HG03460 (cell line): ENCODE results near the gene ZDHHC20.

ENCODE experiments used
- ATAC-seq: cut with Tn5 transposase; IDR thresholded peaks from one replicate; pipeline ENCODE4 v1.9.1; 2021; ENCODE audit not compliant: unreplicated experiment

The ZDHHC20 gene, protein sequence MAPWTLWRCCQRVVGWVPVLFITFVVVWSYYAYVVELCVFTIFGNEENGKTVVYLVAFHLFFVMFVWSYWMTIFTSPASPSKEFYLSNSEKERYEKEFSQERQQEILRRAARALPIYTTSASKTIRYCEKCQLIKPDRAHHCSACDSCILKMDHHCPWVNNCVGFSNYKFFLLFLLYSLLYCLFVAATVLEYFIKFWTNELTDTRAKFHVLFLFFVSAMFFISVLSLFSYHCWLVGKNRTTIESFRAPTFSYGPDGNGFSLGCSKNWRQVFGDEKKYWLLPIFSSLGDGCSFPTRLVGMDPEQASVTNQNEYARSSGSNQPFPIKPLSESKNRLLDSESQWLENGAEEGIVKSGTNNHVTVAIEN

DNA sequence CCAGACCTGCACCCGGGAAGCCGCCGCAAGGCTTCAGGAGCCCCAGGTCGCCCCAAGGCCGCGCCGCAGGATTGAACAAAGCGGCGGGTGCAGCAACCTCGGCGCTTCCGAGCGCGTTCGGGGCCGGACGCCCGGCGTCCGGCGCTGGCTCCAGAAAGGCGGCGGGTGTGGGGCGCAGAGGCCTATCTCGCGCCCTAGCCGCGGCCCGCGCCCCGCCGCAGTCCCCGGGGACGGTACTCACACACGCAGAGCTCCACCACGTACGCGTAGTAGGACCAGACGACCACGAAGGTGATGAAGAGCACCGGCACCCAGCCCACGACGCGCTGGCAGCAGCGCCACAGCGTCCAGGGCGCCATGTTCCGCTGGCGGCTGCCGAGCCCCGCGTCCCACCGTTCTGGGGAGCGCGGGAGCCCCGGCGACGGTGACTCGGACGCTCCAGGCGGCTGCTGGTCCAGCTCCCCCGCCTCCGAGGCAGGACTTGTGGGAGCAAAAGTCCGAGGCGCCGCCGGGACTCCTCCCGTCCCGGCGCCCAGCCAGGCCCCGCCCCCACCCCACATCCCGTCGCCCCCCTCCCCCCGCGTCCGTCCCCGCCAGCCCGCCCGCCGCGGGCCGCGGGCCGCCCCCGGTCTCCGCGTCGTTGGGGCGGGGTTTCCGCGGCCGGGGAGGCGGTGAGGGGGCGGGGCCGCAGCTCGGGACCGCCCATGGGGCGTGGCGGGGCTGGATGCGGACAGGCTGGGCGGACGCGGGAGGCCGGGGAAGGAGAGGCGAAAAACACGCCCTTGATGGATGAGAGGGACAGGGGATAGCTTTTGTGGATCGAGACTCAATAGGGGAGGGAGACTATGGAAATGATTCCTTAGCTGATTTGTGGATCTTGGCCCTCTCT lies at the start of gene ZDHHC20:
Gene ZDHHC20 (minus strand): TSS at position 491 of the 889 bp plus-strand sequence. CDS start 132 bp downstream, at position 359.
- peak; percentile 85 for ATAC-seq

DNA sequence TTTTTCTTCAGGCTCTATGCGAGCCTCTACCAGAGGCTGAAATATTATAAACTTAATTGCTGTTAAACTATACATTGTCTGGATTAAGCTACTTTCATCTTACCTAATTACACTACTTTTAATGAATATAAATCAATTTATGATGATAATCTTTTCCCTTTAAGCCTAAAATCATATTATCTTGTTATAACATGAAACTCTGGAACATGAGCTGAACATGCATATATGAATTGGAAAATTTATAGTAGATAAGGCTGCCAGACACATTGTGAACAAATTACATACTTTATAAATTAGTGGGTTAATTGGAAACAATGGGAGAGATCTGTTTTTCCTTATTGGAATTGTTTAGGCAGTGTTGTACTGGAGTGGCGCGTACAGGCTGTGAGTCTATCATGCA lies 45.3 kb upstream of the ZDHHC20 start:
- no peak for ATAC-seq

DNA sequence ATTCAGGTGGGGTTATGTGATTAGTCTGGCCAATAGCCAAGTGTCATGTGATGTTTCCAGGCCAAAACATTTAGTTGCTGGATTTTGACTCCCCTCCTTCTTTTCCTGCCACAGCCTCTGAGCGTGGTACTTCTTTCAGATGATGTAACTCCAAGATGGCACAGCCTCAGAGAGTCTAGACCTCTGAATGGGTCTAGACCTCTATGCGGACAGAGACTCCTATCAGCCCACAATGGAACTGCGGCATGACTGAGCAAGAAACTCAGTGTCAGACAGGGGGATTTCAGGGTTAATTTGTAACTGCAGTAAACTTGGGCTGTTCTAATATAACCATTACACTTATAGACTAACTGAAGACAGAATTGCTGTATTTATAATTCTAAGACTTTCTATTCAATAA lies 42.6 kb upstream of the ZDHHC20 start:
- ATAC-seq: no peak

DNA sequence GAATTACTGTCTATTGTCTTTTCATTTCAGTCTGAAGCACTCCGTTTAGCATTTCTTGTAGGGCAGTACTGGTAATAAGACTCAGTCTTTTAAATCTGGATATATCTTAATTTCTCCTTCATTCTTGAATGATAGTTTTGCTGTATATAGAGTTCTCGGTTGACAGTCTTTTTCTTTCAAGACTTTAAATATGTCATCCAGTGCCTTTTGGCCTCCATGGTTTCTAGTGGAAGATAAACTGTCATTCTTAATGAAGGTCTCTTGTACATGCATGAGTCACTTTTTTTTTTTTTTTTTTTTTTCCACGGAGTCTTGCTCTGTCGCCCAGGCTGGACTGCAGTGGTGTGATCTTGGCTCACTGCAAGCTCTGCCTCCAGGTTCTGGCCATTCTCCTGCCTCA lies 27.2 kb upstream of the ZDHHC20 start:
- ATAC-seq: no peak

DNA sequence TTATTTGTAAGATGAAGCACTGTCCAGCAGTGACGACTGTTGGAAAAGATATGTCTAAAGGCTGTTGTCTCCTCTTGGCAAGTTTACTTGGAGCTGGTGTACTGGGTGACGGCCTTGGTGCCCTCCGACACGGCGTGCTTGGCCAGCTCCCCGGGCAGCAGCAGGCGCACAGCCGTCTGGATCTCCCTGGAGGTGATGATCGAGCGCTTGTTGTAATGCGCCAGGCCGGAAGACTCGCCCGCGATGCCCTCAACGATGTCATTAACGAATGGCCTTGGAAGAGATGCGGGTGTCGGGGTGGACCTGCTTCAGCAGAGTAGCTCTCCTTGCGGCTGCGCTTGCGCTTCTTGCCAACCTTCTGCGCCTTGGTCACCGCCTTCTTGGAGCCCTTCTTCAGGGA lies 24.6 kb upstream of the ZDHHC20 start:
- ATAC-seq: no peak

DNA sequence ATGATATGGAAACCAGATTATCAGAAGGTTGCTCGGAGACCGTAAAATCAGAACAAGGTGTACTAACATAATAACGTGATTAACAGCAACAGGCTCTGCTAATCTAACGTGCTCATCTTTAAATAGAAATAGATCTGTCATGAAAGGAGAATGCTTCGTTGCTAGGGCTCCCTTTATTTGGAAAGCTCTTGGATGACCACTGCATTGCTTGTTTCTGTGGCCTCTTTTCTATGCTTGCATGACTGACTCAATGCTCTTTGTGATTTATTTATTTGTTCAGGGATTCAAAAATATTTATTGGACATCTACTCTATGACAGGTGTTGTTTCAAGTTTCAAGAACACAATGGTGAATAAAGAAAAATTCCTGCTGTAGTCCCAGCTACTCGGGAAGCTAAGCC lies 22.3 kb upstream of the ZDHHC20 start:
- ATAC-seq: no peak

DNA sequence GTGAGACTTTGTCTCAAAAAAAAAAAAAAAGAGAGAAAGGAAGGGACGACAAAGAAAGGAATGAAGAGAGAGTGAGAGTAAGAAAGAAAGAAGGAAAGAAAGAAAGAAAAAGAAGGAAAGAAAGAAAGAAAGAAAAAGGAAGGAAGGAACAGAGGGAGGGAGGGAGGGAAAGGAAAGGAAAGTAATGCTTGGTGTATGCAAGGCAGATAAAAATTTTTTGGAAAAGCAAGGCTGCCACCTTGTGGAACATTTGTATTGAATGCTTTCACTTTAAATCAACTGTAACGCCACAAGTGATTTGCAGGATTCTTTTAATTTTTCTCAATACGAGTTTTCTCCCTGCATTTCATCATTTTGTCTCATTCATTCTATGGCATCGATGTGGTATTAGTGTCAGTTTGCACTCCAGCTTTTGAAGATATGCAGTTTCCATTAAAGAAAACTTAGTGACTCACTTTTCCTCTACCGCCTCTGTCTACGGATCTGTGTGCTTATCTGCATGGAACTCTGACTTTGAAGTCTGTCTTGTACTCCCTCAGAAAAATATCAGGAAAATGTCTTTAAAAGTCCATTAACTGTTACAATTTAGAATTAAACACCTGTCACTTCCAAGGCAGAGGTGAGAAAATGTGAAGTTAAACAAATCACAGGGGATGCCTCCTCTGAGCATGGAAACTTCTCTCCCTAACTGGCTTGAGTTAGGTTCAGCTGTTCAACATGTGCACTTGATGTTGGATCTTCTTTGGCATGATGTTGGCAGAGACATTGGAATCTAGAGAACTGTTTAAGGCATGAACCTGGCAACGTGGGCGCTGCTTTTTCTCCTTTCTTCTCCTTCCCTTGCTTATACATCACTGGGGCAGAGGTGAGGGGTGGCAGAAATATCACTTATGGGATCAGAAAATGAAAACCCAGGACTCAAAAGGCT lies 20.0 kb upstream of the ZDHHC20 start:
- no peak for ATAC-seq

DNA sequence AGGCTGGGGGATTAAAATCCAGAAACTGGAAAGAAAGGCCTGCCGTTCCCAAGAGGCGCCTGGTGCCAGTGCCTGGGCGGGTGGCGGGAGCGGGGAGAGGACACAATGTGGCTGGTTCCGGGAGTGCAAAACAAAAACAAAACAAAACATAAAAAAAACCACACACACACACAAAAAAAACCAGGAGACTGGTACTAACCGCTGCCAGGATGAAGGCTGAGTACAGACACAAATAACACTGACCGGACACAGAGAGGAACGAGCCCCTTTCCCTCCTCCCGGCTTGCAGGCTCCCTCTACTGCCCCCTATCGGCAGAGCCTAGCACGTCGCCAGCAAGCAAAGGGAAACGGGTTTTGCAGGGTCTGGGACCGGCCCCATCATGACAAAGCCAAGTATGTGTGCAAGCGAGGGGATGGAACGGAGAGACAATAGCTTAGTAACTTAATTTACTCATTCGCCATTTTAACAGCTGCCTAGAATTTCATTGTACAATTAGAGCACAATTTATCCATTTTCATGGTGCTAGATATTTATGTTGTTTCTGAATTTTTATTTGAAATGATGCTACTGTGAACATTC lies 17.9 kb upstream of the ZDHHC20 start:
- peak; percentile 90 for ATAC-seq

DNA sequence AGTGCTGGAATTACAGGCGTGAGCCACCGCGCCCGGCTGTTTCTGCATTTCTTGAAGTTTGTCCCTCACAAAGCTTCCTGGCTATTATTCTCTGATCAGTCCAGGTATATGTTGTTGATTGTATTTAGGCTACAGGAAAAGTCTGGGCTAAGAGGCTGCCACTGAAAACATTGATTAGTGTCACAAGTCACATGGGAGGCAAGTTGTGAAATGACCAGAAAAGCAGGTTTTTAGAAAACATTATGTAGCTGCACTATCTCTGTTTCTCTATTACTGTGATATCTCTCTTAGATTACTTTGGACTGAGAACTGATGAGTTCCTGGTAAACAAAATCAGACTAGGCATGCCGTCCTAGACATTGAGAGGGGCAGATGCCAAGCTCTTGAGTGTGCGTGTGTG lies 16.0 kb upstream of the ZDHHC20 start:
- no peak for ATAC-seq

DNA sequence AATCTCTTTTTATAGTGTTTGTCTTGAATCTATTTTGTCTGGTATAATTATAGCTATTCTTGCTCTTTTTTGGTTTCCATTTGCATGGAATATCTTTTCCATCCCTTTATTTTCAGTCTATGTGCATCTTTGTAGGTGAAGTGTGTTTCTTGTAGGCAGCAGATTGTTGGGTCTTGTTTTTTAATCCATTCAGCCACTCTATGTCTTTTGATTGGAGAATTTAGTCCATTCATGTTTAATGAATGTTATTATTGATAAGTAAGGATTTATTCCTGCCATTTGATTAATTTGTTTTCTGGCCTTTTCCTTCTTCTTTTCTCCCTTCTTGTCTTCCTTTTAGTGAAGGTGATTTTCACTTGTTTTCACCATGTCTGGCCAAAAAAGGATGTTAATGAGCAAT lies 11.7 kb upstream of the ZDHHC20 start:
- ATAC-seq: no peak

DNA sequence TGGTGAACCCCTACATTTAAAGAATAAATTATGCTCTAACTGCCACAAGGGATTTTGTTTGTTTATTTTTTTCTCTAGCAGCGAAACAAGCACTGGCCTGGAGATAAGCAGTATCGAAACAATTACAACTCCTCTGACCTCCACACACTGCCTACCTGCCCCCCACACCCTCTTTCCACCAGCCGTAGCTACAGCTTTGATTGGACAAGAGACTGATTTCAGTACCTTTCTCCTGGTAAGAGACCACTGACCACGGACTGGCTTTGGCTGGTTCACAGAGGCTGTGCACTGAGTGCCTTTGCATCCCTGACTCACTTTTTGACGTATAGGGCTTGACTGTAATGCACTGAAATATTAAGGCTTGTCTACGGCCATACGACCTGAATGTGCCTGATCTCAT lies 7.4 kb upstream of the ZDHHC20 start:
- no peak for ATAC-seq

DNA sequence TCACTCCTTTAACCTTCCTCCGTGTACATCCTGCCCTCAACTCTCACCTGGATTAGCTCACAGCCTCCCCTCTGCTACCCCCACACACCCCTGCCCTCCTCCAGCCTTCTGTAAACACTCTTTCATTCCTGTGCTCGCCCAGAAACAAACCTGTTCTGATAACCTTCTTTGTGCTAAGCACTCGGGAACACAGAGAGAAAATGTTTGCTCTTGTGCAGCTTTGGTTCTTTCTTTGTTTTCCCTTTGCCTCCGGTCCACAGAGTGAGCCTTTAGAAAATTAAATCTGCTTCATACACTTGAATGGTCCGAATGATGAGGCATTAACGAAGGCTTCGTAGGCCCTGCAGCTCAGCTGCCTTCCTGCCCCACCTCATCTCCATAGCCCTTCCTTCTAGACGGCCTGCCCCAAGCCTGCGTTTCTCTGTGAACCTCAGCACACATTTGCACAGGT lies 6.6 kb upstream of the ZDHHC20 start:
- no peak for ATAC-seq

DNA sequence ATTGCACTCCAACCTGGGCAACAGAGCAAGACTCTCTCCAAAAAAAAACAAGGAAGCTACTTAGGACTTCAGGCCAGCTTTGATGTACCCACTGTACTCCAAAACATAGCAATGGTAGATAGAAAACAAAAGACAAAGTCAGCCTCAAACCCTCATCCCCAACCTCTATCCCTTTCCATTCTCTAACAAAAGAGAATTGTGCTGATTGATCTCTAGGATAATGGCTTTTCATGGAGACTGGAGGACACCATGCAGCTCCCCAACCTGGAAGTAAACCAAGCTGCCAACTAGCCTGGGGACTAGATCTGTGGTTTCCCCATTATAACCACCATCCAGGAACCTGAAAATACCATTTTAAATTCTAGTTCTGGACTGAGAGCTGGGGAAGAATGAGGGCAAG lies 4.3 kb upstream of the ZDHHC20 start:
- no peak for ATAC-seq

DNA sequence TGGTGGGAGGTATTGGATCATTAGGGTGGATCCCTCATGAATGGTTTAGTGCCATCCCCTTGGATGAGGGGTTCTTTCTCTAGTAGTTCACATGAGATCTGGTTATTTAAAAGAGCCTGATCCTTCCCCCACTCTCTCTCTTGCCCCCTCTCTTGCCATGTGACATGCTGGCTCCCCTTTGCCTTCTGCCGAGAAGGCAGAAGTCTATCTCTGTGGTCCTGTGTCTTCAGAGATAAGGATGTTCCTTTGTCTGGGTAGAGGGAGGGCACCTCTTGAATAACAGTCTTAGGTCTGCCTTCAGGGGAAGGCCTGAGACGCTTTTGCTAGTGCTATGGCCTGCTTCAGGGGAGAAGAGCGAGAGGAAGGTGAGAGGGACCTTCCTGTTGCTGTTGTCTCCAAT lies 2.0 kb upstream of the ZDHHC20 start:
- ATAC-seq: no peak

DNA sequence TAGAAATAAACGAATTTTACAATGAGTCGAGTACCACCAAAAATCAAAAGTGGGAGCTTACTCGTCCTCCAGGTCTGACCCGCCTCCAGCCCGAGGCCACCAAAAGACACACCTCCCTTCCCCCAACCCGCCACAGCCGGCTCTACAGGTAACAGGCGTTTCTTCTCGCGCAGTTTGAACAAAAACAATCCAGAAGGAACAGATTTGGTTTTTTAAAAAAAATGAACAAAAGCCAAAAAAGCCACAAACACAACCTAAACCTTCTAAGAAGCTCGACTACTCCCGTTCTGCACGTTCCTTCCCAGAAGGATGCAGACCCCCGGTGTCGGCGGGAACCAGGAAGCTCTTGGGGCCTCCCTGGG lies 671 bp downstream of the ZDHHC20 start:
- ATAC-seq: peak; percentile 39

DNA sequence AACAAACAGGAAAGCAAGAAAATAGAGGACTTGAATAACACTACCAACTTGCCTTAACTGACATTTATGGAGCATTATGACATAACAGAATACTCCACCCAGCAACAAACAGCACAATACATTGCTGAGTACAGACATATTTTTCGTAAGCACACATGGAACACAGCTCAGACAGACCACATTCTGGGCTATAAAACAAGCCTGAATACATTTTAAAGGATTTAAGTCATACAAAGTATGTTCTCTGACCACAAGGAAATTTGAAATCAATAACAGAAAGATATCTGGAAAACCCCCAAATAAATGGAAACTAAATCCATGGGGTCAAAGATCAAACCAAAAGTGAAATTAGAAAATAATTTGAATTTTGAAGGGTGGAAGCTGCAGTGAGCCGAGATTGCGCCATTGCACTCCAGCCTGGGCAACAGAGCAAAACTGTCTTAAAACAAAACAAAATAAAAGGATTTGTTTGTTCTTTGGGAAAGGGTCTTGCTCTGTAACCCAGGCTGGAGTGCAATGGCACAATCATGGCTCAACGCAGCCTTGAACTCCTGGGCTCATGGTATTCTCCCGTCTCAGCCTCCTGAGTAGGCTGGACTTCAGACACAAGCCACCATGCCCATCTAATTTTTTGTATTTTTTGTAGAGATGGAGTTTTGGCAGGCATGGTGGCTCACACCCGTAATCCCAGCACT lies 5.6 kb downstream of the ZDHHC20 start:
- ATAC-seq: no peak

DNA sequence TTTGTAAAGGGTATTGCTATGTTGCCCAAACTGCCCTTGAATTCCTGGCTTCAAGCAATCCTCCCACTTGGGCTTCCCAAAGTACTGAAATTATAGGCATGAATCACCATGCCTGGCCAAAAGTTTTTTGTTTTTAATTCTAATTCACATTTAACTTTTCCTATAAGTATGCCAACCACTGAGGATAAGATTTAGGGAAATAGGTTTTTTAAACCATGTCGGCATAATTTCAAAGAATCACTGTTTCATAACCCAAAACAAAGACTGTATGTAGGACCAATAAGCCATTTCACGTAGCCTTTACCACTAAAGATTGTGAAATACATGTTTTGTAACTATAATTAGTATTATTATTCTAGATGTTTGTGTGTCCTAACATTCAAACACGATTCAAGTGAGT lies 8.2 kb downstream of the ZDHHC20 start:
- ATAC-seq: no peak

DNA sequence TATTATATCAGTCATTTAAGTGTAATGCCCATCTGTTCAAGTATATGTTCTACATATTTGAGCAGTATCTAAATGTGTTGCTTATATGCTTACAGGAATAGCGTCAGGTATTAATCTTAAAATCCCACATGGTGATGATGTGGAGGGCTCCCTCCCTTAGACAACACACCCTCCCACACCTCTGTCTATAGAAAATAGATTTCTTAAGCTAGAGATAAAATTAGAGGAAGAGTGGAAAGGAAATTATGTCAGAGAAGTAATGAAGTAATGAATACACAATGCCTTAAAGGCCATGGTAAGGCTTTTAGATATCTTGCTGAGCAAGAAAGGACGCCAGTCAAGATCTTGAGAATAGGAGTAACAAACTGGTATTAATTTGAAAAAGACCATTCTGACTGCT lies 12.4 kb downstream of the ZDHHC20 start:
- no peak for ATAC-seq

DNA sequence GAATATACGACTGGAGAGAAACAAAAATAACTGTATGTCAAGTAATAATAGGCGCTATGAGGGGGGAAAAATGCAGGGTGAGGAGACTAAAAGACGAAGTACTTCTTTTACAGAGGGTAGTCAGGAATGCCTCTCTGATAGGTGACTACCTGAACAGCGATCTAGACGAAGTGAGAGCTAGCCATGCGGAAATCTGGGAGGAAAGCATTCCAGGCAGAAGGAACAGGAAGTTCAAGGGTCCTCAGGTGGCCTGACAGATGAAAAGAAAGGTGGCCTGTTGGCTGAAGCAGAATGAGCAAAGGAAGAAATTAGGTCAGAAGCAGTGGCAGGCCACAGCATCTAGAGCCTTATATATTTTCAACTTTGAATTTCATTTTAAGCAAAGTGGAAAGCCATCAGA lies 13.3 kb downstream of the ZDHHC20 start:
- ATAC-seq: no peak

DNA sequence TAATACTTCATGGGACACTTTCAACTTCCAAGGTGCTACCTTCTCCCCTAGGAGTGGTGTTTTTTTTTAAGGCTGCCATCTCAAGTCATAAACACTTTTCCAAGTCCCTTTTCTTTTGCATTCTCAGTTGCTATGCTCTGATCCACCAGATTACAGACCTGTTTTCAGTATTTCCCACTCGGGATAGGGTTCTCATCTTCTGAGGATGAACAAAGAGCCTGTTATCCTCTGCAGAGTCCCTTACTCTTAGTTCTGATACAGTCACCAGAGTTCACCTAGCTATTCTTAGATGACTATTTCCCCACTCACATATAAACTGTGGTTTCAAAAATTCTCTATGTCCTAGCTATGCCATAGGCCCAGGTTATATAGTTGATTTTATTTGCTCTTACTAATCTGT lies 15.9 kb downstream of the ZDHHC20 start:
- no peak for ATAC-seq
